Duodenal mucosa (tissue), 2 donors: ENCODE measurements around the gene GLP2R.
A peak's percentile ranks its signal among the peaks of the same experiment; 100 is the strongest.

Source experiments
- H3K27ac ChIP-seq: one replicate; pipeline ENCODE4 v1.7.0; 2013; ENCODE audit warnings: low read depth, low read length
- H3K27me3 ChIP-seq, 2 donors: one replicate each; pipeline ENCODE4 v1.7.0; 2013; ENCODE audit warnings: low read length in 2 of 2, control low read depth in 1 of 2; ENCODE audit not compliant: insufficient read depth in 2 of 2, control insufficient read depth in 1 of 2
- H3K36me3 ChIP-seq, 2 donors: one replicate each; pipeline ENCODE4 v1.7.0; 2013; ENCODE audit warnings: low read length in 2 of 2, control low read depth in 1 of 2; ENCODE audit not compliant: insufficient read depth in 2 of 2, control insufficient read depth in 1 of 2
- H3K4me1 ChIP-seq, 2 donors: one replicate each; pipeline ENCODE4 v1.7.0; 2013; ENCODE audit warnings: low read length in 2 of 2, control low read depth in 1 of 2; ENCODE audit not compliant: insufficient read depth in 2 of 2, control insufficient read depth in 1 of 2
- H3K4me3 ChIP-seq, 2 donors: one replicate each; pipeline ENCODE4 v1.7.0; 2013; ENCODE audit warnings: low read length in 2 of 2, low read depth in 1 of 2
- H3K9ac ChIP-seq, 2 donors: one replicate each; pipeline ENCODE4 v1.7.0; 2013; ENCODE audit warnings: low read length in 2 of 2, low read depth in 1 of 2
- H3K9me3 ChIP-seq, 2 donors: one replicate each; pipeline ENCODE4 v1.7.0; 2013; ENCODE audit warnings: low read length in 2 of 2, control low read depth in 1 of 2; ENCODE audit not compliant: control insufficient read depth in 1 of 2

GLP2R gene

GRCh38 chr17:9874722-9875121 is 49.0 kb downstream of the GLP2R start:
- no peak overlapping the region for H3K27ac ChIP-seq

GRCh38 chr17:9875441-9875840 is 49.7 kb downstream of the GLP2R start:
- H3K9me3 ChIP-seq = no peaks in the 10 kb centered on the region
- no peaks in the 10 kb centered on the region for H3K27me3 ChIP-seq
- no peaks in the 10 kb centered on the region for H3K36me3 ChIP-seq
- no peak overlapping the region for H3K4me3 ChIP-seq
- peak overlapping the region; percentile 2 for H3K27ac ChIP-seq
- H3K4me1 ChIP-seq = peaks cover 0 to 7% of the 10 kb centered on the region in 2 donors
- no peak overlapping the region for H3K9ac ChIP-seq

More at GRCh38 chr17:9874722-9875121, 49.0 kb downstream of the GLP2R start:
- H3K4me3 ChIP-seq = no peak overlapping the region
- H3K27me3 ChIP-seq = no peaks in the 10 kb centered on the region
- no peaks in the 10 kb centered on the region for H3K36me3 ChIP-seq
- no peaks in the 10 kb centered on the region for H3K9me3 ChIP-seq
- H3K4me1 ChIP-seq = peaks cover 0 to 7% of the 10 kb centered on the region in 2 donors
- no peak overlapping the region for H3K9ac ChIP-seq

- H3K36me3 ChIP-seq = no peaks in the 10 kb centered on the region
- no peak overlapping the region for H3K9ac ChIP-seq
- no peak overlapping the region for H3K4me3 ChIP-seq
- no peaks in the 10 kb centered on the region for H3K27me3 ChIP-seq
- peaks cover 10 to 11% of the 10 kb centered on the region in 2 donors for H3K9me3 ChIP-seq
- no peak overlapping the region for H3K27ac ChIP-seq
- H3K4me1 ChIP-seq = peaks cover 0 to 7% of the 10 kb centered on the region in 2 donors
Observed at GRCh38 chr17:9878356-9878755, 52.6 kb downstream of the GLP2R start.

DNA sequence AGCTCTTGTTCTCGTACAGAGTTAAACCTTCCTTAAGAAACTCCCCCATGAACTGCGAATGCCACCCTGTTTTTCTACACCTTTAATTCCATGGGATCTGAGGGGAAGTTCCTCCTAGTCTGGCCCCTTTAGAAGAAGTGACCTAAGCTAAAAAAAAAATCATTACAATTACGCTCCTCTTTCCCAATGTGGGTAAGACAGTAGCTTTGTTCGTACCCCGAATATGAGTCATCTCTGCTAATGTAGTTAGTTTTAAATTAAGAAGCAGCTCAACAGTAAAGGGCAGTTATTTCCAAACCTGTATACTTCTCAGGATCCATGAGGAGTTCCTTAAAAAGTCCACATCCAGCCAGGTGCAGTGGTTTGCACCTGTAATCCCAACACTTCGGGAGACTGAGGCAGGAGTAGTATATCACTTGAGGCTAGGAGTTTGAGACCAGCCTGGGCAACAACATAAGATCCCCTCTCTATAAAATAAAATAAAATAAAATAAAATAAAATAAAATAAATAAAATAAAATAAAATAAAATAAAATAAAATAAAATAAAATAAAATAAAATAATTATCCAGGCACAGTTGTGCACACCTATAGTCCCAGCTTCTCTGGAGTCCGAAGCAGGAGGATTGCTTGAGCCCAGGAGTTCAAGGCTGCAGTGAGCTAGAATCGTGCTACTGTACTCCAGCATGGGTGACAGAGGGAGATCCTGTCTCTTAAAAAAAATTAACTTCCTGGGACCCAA is 53.2 kb downstream of the GLP2R start:
- H3K4me3 ChIP-seq = no peak overlapping the region
- H3K27ac ChIP-seq = no peak overlapping the region
- H3K4me1 ChIP-seq = peaks cover 0 to 7% of the 10 kb centered on the region in 2 donors
- H3K9me3 ChIP-seq = peaks cover 12 to 14% of the 10 kb centered on the region in 2 donors
- no peaks in the 10 kb centered on the region for H3K36me3 ChIP-seq
- H3K27me3 ChIP-seq = no peaks in the 10 kb centered on the region
- no peak overlapping the region for H3K9ac ChIP-seq

DNA sequence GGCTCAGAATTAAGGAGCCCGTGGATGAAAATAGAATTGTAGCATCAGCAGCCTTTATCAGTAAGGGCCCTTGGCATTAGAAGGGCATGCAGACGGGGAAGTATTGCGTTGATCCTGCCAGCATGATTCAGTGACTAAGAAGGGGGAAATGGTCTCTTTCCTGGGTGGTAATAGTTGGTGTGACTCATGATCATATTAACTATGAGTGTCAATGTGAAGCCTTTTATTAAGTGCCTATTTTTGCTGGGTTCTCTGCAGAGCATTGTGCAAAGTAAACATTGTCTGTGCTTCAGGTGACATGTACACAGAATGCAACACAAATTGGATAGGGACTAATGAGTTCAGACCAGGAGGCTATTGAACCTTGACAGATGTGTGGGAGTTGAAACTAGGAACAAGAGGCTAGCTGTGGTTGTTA is 54.9 kb downstream of the GLP2R start:
- Histone ChIP-seq H3K9ac (no peak overlapping the region), H3K36me3 (no peaks in the 10 kb centered on the region), H3K9me3 (peaks cover 12 to 20% of the 10 kb centered on the region in 2 donors), H3K4me1 (no peaks in the 10 kb centered on the region), H3K4me3 (no peak overlapping the region), H3K27ac (no peak overlapping the region), H3K27me3 (no peaks in the 10 kb centered on the region)

GRCh38 chr17:9883451-9883850 is 57.7 kb downstream of the GLP2R start:
- Histone ChIP-seq H3K4me1 (no peaks in the 10 kb centered on the region), H3K27me3 (no peaks in the 10 kb centered on the region), H3K4me3 (no peak overlapping the region), H3K27ac (no peak overlapping the region), H3K9me3 (peaks cover 12 to 20% of the 10 kb centered on the region in 2 donors), H3K9ac (no peak overlapping the region), H3K36me3 (no peaks in the 10 kb centered on the region)

- no peaks in the 10 kb centered on the region for H3K4me1 ChIP-seq
- H3K4me3 ChIP-seq = no peak overlapping the region
- no peak overlapping the region for H3K9ac ChIP-seq
- H3K36me3 ChIP-seq = no peaks in the 10 kb centered on the region
- no peaks in the 10 kb centered on the region for H3K27me3 ChIP-seq
- peaks cover 12 to 20% of the 10 kb centered on the region in 2 donors for H3K9me3 ChIP-seq
- H3K27ac ChIP-seq = no peak overlapping the region
Observed at GRCh38 chr17:9886141-9886930, 60.6 kb downstream of the GLP2R start.

DNA sequence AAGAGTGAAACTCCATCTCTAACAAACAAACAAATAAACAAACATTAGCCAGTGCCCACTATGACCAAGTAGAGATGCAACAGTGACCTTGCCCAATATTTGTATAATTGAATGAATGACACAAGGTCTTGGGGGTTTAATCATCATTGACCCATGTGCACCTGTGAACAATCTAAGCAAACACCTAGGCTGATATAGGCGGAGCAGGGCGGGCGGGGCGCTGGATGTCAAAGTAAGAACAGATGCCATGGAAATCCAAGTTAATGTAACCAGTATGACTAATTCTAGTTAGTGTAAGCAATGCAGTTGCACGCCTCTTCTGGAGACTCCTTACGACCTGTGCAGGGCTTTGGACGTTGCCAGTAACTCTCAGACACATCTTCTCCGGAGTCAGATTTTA is 61.8 kb downstream of the GLP2R start:
- no peaks in the 10 kb centered on the region for H3K4me1 ChIP-seq
- no peaks in the 10 kb centered on the region for H3K27me3 ChIP-seq

DNA sequence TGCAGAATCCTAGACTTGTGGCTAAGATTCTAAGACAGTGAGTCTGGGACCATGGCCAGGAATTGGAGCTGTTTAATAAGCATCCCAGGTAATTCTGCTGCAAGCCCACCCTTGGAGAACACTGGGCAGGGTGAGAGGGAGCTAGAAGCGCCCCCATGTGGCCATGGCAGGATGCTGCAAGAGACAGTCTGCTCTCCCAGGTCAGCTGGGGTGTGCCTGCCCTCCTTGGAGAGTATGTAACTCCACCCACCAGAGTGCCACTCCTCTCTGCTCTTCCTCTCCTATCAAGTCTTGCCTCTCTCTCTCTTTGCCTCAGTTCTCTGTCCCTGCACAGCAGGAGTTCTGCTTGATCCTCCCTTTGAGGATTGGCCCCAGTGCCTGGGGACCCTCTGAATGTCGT is 64.4 kb downstream of the GLP2R start:
- Histone ChIP-seq H3K27ac (no peak overlapping the region), H3K4me3 (no peak overlapping the region), H3K4me1 (no peaks in the 10 kb centered on the region), H3K9ac (no peak overlapping the region), H3K9me3 (no peaks in the 10 kb centered on the region), H3K27me3 (no peaks in the 10 kb centered on the region), H3K36me3 (no peaks in the 10 kb centered on the region)

More for the DNA sequence above, 61.8 kb downstream of the GLP2R start:
- H3K27ac ChIP-seq = no peak overlapping the region
- no peaks in the 10 kb centered on the region for H3K36me3 ChIP-seq
- peaks cover 6 to 13% of the 10 kb centered on the region in 2 donors for H3K9me3 ChIP-seq
- no peak overlapping the region for H3K4me3 ChIP-seq
- H3K9ac ChIP-seq = no peak overlapping the region

- no peaks in the 10 kb centered on the region for H3K4me1 ChIP-seq
- H3K36me3 ChIP-seq = no peaks in the 10 kb centered on the region
- no peak overlapping the region for H3K9ac ChIP-seq
- H3K27me3 ChIP-seq = no peaks in the 10 kb centered on the region
- no peak overlapping the region for H3K4me3 ChIP-seq
- no peaks in the 10 kb centered on the region for H3K9me3 ChIP-seq
- no peak overlapping the region for H3K27ac ChIP-seq
Observed at GRCh38 chr17:9893411-9894012, 67.8 kb downstream of the GLP2R start.
